MM.1S (cell line): Measurements from ENCODE around the gene ZCCHC24.

Source experiments
- EZH2 ChIP-seq: fragments of 300-600 bp; sonication (generic); optimal IDR thresholded peaks from 2 replicates; pipeline ENCODE3; 2017; ENCODE audit warnings: low read depth, mild to moderate bottlenecking, antibody characterized with exemption, low read length, mixed read lengths
- TF ChIP-seq, protein P1 (sequence below): fragments of 300-600 bp; sonication (generic); IDR thresholded peaks from 2 replicates; pipeline ENCODE4 v1.5.1; 2016; ENCODE audit warnings: antibody characterized with exemption, low read length, mixed read lengths

- TF ChIP-seq, protein P1, sequence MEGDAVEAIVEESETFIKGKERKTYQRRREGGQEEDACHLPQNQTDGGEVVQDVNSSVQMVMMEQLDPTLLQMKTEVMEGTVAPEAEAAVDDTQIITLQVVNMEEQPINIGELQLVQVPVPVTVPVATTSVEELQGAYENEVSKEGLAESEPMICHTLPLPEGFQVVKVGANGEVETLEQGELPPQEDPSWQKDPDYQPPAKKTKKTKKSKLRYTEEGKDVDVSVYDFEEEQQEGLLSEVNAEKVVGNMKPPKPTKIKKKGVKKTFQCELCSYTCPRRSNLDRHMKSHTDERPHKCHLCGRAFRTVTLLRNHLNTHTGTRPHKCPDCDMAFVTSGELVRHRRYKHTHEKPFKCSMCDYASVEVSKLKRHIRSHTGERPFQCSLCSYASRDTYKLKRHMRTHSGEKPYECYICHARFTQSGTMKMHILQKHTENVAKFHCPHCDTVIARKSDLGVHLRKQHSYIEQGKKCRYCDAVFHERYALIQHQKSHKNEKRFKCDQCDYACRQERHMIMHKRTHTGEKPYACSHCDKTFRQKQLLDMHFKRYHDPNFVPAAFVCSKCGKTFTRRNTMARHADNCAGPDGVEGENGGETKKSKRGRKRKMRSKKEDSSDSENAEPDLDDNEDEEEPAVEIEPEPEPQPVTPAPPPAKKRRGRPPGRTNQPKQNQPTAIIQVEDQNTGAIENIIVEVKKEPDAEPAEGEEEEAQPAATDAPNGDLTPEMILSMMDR: no peak
- TF ChIP-seq EZH2: no peak
These were observed 37.3 kb downstream of the ZCCHC24 start for GRCh38 chr10:79407811-79408795.
